ENCODE data around the gene CREB3L2. TPM values are rescaled to one million over a fixed set of nuclear protein-coding genes. Genes with fewer than 3 reads are reported as not detected.

Gene CREB3L2
- total RNA-seq, 2 experiments from 2014 or later, result 22.7 to 79.0 TPM

- ChIA-PET CTCF (ENCODE audit: unreplicated experiment) (no interaction called here), POLR2A (no interaction called here)
- H3K9me2 ChIP-seq (ENCODE audit: insufficient read depth, low read length), result no peaks in the 10 kb centered on the region
- no peaks in the 10 kb centered on the region for H3K36me3 ChIP-seq (ENCODE audit: insufficient read depth, low read length)
- no peak overlapping the region for H2AFZ ChIP-seq (ENCODE audit: low read length)
- no peak overlapping the region for H3K27ac ChIP-seq (ENCODE audit: low read depth, low read length, poor library complexity, severe bottlenecking)
- no peaks in the 10 kb centered on the region for H3K79me2 ChIP-seq (ENCODE audit: insufficient read depth, low read depth, low read length)
- no peak for DNase-seq (ENCODE audit: low spot score)
- H3K9me3 ChIP-seq (ENCODE audit: low read length), result peaks cover 13% of the 10 kb centered on the region
- TF ChIP-seq EZH2phosphoT487 (IDR thresholded peaks at IDR 0.05; ENCODE audit: borderline replicate concordance, low read depth, low read length) (no peak), CTCF (conservative IDR thresholded peaks at IDR 0.05; ENCODE audit: low read length) (no peak)
- H3K4me2 ChIP-seq (ENCODE audit: low read length), result no peak overlapping the region
- H3K4me3 ChIP-seq (ENCODE audit: low read depth, low read length, poor library complexity, severe bottlenecking), result no peak overlapping the region
- H4K20me1 ChIP-seq (ENCODE audit: insufficient read depth, low read length), result no peaks in the 10 kb centered on the region
- no peaks in the 10 kb centered on the region for H3K4me1 ChIP-seq (ENCODE audit: insufficient read depth, low read length, poor library complexity, severe bottlenecking)
- intact Hi-C loops (cut with micrococcal nuclease; ENCODE audit: unreplicated experiment), result no loop called here
- BruUV-seq (replicated peaks), result no TSS peak
These were observed 27.2 kb upstream of the CREB3L2 start for GRCh38 chr7:138029126-138029525.

- no peak overlapping the region for H2AFZ ChIP-seq (ENCODE audit: low read length)
- no peak for TF ChIP-seq CTCF (conservative IDR thresholded peaks at IDR 0.05; ENCODE audit: low read length)
- TF ChIP-seq EZH2phosphoT487 (IDR thresholded peaks at IDR 0.05; ENCODE audit: borderline replicate concordance, low read depth, low read length), result no peak
- POLR2A ChIA-PET, result interaction anchor here (0.7 to 1.0 kb wide), 2 partner anchors 351 to 411 kb away, joined by 3 to 5 read pairs; no protein-coding TSS in a partner anchor
- no peak for DNase-seq (ENCODE audit: low spot score)
- no peaks in the 10 kb centered on the region for H4K20me1 ChIP-seq (ENCODE audit: insufficient read depth, low read length)
- peaks cover 20% of the 10 kb centered on the region for H3K9me3 ChIP-seq (ENCODE audit: low read length)
- no peaks in the 10 kb centered on the region for H3K4me1 ChIP-seq (ENCODE audit: insufficient read depth, low read length, poor library complexity, severe bottlenecking)
- BruUV-seq (replicated peaks), result no TSS peak
- no peak overlapping the region for H3K4me3 ChIP-seq (ENCODE audit: low read depth, low read length, poor library complexity, severe bottlenecking)
- no peak overlapping the region for H3K27ac ChIP-seq (ENCODE audit: low read depth, low read length, poor library complexity, severe bottlenecking)
- no peaks in the 10 kb centered on the region for H3K36me3 ChIP-seq (ENCODE audit: insufficient read depth, low read length)
- CTCF ChIA-PET (ENCODE audit: unreplicated experiment), result no interaction called here
- no peaks in the 10 kb centered on the region for H3K79me2 ChIP-seq (ENCODE audit: insufficient read depth, low read depth, low read length)
- intact Hi-C loops (cut with micrococcal nuclease; ENCODE audit: unreplicated experiment), result no loop called here
- no peaks in the 10 kb centered on the region for H3K9me2 ChIP-seq (ENCODE audit: insufficient read depth, low read length)
- no peak overlapping the region for H3K4me2 ChIP-seq (ENCODE audit: low read length)
These were observed 25.2 kb upstream of the CREB3L2 start for GRCh38 chr7:138027100-138027499.

GRCh38 chr7:138025215-138026186 is 23.6 kb upstream of the CREB3L2 start:
- Histone ChIP-seq H3K36me3 (ENCODE audit: insufficient read depth, low read length) (no peaks in the 10 kb centered on the region), H3K4me1 (ENCODE audit: insufficient read depth, low read length, poor library complexity, severe bottlenecking) (no peaks in the 10 kb centered on the region), H3K4me2 (ENCODE audit: low read length) (no peak overlapping the region), H2AFZ (ENCODE audit: low read length) (no peak overlapping the region), H3K4me3 (ENCODE audit: low read depth, low read length, poor library complexity, severe bottlenecking) (no peak overlapping the region), H3K9me3 (ENCODE audit: low read length) (peaks cover 20% of the 10 kb centered on the region), H3K9me2 (ENCODE audit: insufficient read depth, low read length) (no peaks in the 10 kb centered on the region), H3K27ac (ENCODE audit: low read depth, low read length, poor library complexity, severe bottlenecking) (no peak overlapping the region), H3K79me2 (ENCODE audit: insufficient read depth, low read depth, low read length) (no peaks in the 10 kb centered on the region), H4K20me1 (ENCODE audit: insufficient read depth, low read length) (no peaks in the 10 kb centered on the region)
- intact Hi-C loops (cut with micrococcal nuclease; ENCODE audit: unreplicated experiment), result no loop called here
- POLR2A ChIA-PET, result interaction anchor here (1.0 kb wide), 1 partner anchor 9 kb away, joined by 3 read pairs; no protein-coding TSS in a partner anchor
- no peak for DNase-seq (ENCODE audit: low spot score)
- CTCF ChIA-PET (ENCODE audit: unreplicated experiment), result no interaction called here
- no peak for TF ChIP-seq CTCF (conservative IDR thresholded peaks at IDR 0.05; ENCODE audit: low read length)
- no peak for TF ChIP-seq EZH2phosphoT487 (IDR thresholded peaks at IDR 0.05; ENCODE audit: borderline replicate concordance, low read depth, low read length)
- no TSS peak for BruUV-seq (replicated peaks)

Data from OCI-LY7 (cell line).